Measurements from ENCODE around the gene C1S.
"Not testable (repeated sequence)": the region's sequence is repeated elsewhere in the genome, so short reads cannot be mapped to it uniquely, and the experiment has no call there.

DNA sequence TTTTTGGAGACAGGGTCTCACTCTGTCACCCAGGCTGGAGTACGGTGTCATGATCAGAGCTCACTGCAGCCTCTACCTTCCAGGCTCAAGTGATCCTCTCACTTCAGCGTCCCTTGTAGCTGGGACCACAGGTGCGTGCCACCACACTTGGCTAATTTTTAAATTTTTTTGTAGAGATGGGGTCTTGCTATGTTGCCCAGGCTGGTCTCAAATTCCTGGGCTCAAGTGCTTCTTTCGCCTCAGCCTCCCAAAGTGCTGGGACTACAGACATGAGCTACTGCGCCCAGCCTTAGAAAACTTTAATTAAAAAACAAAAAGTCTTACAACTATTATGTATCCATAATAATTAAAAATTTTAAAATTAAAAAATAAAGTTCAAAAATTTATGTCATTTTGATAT lies 46.7 kb downstream of the C1S start:
- TF ChIP-seq CTCF (IDR thresholded peaks at IDR 0.05; ENCODE audit: extremely low read depth in 1 of 2, insufficient read depth in 1 of 2, low read depth in 1 of 2, low read length in 2 of 2); POLR2A (IDR thresholded peaks at IDR 0.05; ENCODE audit: low read depth, low read length); GATA2 (IDR thresholded peaks at IDR 0.05; ENCODE audit: insufficient read depth, insufficient read length, low read depth, low read length): not testable (repeated sequence)

Measured in endothelial cell of umbilical vein (primary cell).